ENCODE measurements around the gene FNDC8.

- no peak for TF ChIP-seq MAFK (IDR thresholded peaks at IDR 0.05; ENCODE audit: low read depth, low read length)
- no peak for TF ChIP-seq FOS (IDR thresholded peaks at IDR 0.05; ENCODE audit: low read depth, low read length)
- TF ChIP-seq MAZ (IDR thresholded peaks at IDR 0.05; ENCODE audit: borderline replicate concordance, low read depth, low read length), result no peak
- no peak for TF ChIP-seq SMC3 (IDR thresholded peaks at IDR 0.05; ENCODE audit: low read depth, low read length)
- TF ChIP-seq RFX5 (IDR thresholded peaks at IDR 0.05; ENCODE audit: low read depth, low read length), result no peak
- no peak for TF ChIP-seq CTCF (conservative IDR thresholded peaks at IDR 0.05; ENCODE audit: low read depth, low read length)
- no peak for TF ChIP-seq POLR2A (IDR thresholded peaks at IDR 0.05; ENCODE audit: low read depth, low read length)
- TF ChIP-seq USF2 (IDR thresholded peaks at IDR 0.05; ENCODE audit: low read depth, low read length), result no peak
- TF ChIP-seq RCOR1 (IDR thresholded peaks at IDR 0.05; ENCODE audit: insufficient replicate concordance, low read length), result no peak
- TF ChIP-seq CHD1 (IDR thresholded peaks at IDR 0.05; ENCODE audit: low read depth, low read length), result no peak
- no peak for TF ChIP-seq RAD21 (IDR thresholded peaks at IDR 0.05; ENCODE audit: low read length)
- TF ChIP-seq BHLHE40 (IDR thresholded peaks at IDR 0.05; ENCODE audit: low read depth, low read length), result no peak
These were observed 35.3 kb upstream of the FNDC8 start for GRCh38 chr17:35086164-35086563.
